Gastrocnemius medialis (tissue), 4 donors: ENCODE results near the gene SRSF9. TPM values are rescaled to one million over a fixed set of nuclear protein-coding genes. Genes with fewer than 3 reads are reported as not detected.

Experiments used
- ATAC-seq, 2 donors: fragments of 150-250 bp; one replicate each; pipeline ENCODE4 v1.9.1; 2016
- DNase-seq, 2 donors: peaks; one replicate each; pipeline ENCODE4 v3.0.0-alpha.2; 2019
- H3K27ac ChIP-seq, 4 donors: fragments of 200-600 bp; sonication (generic); 1 replicate in 1 of 4; 2 replicates in 3 of 4; pipeline ENCODE4 v1.5.1; 2016 to 2018; ENCODE audit warnings: mild to moderate bottlenecking in 2 of 4, moderate library complexity in 1 of 4
- H3K27me3 ChIP-seq, 3 donors: fragments of 200-600 bp; sonication (generic) in 2 of 3; 1 replicate in 1 of 3; 2 replicates in 2 of 3; pipeline versions ENCODE4 v1.5.1 to v1.6.0; 2016 to 2019; ENCODE audit warnings: mild to moderate bottlenecking in 1 of 3, moderate library complexity in 1 of 3
- H3K36me3 ChIP-seq, 2 donors: fragments of 200-600 bp; sonication (generic) in 1 of 2; one replicate each; pipeline ENCODE4 v1.5.1; 2017 to 2018
- H3K4me1 ChIP-seq, 2 donors: fragments of 200-600 bp; sonication (generic) in 1 of 2; one replicate each; pipeline ENCODE4 v1.5.1; 2016 to 2017; ENCODE audit warnings: mild to moderate bottlenecking in 2 of 2
- H3K4me3 ChIP-seq, 4 donors: fragments of 200-600 bp; sonication (generic) in 3 of 4; 1 replicate in 1 of 4; 2 replicates in 3 of 4; pipeline ENCODE4 v1.5.1; 2016 to 2019; ENCODE audit warnings: mild to moderate bottlenecking in 2 of 4
- H3K9me3 ChIP-seq, 3 donors: fragments of 200-600 bp; sonication (generic) in 2 of 3; 1 replicate in 1 of 3; 2 replicates in 2 of 3; pipeline ENCODE4 v1.5.1; 2016 to 2019
- POLR2A ChIP-seq, 2 donors: fragments of 450-650 bp; IDR thresholded peaks; one replicate each; pipeline ENCODE4 v1.6.1; 2017; ENCODE audit warnings: antibody characterized with exemption in 2 of 2, mild to moderate bottlenecking in 2 of 2, moderate library complexity in 2 of 2
- in situ Hi-C, 4 donors: fragments of 200-750 bp; cut with MboI; loops; one replicate each; pipeline versions ENCODE4 v1.15.0 to v1.8.0; 2017; ENCODE audit warnings: low sequenced_read_pairs in 4 of 4
- intact Hi-C: fragments of 100-400 bp; cut with DNase I; formaldehyde crosslinking; loops from one replicate; pipeline ENCODE4 v1.15.1; 2023; ENCODE audit warnings: low total_unique reads
- total RNA-seq, 4 donors: library from RNA; depleted of rRNA; stranded (reverse); fragments of >200 nt; gene quantifications; one replicate each; pipeline versions ENCODE4 v1.1.0 to v1.2.3, GENCODE V29; 2016
- TF ChIP-seq, protein P1 (sequence below), 5 experiments: fragments of 450-650 bp in 3 of 5; fragments of 200-600 bp in 2 of 5; sonication (generic) in 2 of 5; IDR thresholded peaks in 4 of 5; conservative IDR thresholded peaks in 1 of 5; 1 replicate in 4 of 5; 2 replicates in 1 of 5; pipeline ENCODE4 v1.5.1; 2016 to 2019; ENCODE audit warnings: antibody characterized with exemption in 5 of 5, mild to moderate bottlenecking in 3 of 5, moderate library complexity in 3 of 5

The SRSF9 gene
- total RNA-seq, 4 donors from 2014 or later = 13.5 to 18.6 (median 16.0) TPM

DNA sequence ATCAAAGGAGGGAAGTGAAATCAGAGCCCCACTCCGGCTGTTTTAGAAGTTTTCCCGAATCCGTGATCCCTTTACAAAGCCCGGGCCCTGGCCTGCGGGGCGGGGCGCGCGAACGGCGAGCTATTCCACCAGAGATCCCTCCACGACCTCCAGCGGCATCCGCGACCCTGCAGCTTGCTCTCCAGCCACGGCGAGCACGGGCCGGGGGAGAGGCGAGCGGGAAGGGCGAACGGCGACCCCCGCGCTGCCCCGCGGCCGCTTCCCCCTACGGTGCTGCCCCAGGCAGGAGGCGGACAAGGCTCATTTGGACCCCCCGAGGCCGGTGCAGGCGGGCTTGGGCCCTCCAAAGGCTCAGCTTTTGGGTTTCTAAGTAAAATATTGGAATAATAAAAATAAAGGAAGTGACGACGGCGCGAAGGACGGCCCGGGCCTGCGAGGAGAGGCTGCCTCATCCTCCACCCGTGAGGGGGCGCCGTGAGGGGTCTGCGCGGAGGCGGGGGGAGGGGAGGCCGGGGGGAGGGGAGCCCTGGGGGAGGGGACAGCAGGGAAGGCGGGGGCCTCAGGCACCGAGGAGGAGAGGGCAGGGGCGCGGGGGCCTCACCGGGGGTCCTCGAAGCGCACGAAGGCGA is 613 bp downstream of the SRSF9 start:
- peaks cover 15 to 32% of the 10 kb centered on the region in 2 donors for H3K4me1 ChIP-seq
- in situ Hi-C loops (no loop called here), intact Hi-C loops (loop anchor here (1.0 to 2.0 kb wide), 3 partner anchors 22 to 30 kb away; partner anchors contain the start of genes COX6A1, DYNLL1, GATC and TRIAP1)
- no peak for DNase-seq
- peak overlapping the region; percentile 82 to 99 (median 90) for H3K4me3 ChIP-seq
- peak overlapping the region; percentile 87 to 93 (median 90) for H3K27ac ChIP-seq
- ATAC-seq = peak; percentile 25 to 35
- H3K9me3 ChIP-seq = no peaks in the 10 kb centered on the region
- no peaks in the 10 kb centered on the region for H3K27me3 ChIP-seq
- no peak for TF ChIP-seq POLR2A (IDR thresholded peaks at IDR 0.05)
- TF ChIP-seq, protein P1, sequence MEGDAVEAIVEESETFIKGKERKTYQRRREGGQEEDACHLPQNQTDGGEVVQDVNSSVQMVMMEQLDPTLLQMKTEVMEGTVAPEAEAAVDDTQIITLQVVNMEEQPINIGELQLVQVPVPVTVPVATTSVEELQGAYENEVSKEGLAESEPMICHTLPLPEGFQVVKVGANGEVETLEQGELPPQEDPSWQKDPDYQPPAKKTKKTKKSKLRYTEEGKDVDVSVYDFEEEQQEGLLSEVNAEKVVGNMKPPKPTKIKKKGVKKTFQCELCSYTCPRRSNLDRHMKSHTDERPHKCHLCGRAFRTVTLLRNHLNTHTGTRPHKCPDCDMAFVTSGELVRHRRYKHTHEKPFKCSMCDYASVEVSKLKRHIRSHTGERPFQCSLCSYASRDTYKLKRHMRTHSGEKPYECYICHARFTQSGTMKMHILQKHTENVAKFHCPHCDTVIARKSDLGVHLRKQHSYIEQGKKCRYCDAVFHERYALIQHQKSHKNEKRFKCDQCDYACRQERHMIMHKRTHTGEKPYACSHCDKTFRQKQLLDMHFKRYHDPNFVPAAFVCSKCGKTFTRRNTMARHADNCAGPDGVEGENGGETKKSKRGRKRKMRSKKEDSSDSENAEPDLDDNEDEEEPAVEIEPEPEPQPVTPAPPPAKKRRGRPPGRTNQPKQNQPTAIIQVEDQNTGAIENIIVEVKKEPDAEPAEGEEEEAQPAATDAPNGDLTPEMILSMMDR (IDR thresholded peaks at IDR 0.05 in 4 of 5, conservative IDR thresholded peaks at IDR 0.05 in 1 of 5) = no peak
- peaks cover 0 to 19% of the 10 kb centered on the region in 2 donors for H3K36me3 ChIP-seq

DNA sequence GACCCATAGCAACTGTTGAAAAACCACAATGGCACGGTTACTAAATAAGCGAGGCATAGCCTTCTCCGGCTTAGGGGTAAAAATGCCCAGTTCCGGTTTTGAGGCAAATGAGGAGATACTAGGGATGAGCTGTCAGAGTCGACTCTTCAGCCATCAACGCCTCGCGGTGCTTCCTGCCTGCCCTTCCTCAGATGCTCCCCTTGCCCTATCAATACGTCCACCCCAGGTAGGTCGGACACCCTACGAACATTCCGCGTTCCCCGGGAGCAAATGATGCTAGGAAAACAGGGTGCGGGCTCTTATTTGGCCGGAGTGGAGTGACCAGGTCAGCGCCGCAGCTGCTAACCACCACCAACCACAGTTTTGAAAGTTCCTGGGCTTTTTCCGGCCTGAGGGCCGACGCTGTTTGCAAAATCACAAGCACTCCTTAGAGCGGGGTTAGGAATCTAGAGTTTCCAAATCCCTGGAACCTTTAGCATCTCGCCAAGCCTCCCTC is 1.2 kb downstream of the SRSF9 start:
- intact Hi-C loops (loop anchor here (2.0 kb wide), 2 partner anchors 22 to 30 kb away; partner anchors contain the start of genes COX6A1, GATC and TRIAP1), in situ Hi-C loops (no loop called here)
- peak in 1 of 2 donors; percentile 30 for DNase-seq
- peak in 1 of 2 donors; percentile 25 for ATAC-seq
- peaks cover 15 to 32% of the 10 kb centered on the region in 2 donors for H3K4me1 ChIP-seq
- H3K4me3 ChIP-seq = peak overlapping the region; percentile 82 to 99 (median 90)
- no peaks in the 10 kb centered on the region for H3K9me3 ChIP-seq
- TF ChIP-seq, protein P1 (IDR thresholded peaks at IDR 0.05 in 4 of 5, conservative IDR thresholded peaks at IDR 0.05 in 1 of 5) = no peak
- TF ChIP-seq POLR2A (IDR thresholded peaks at IDR 0.05) = no peak
- peak overlapping the region; percentile 87 to 93 (median 90) for H3K27ac ChIP-seq
- peaks cover 0 to 24% of the 10 kb centered on the region in 2 donors for H3K36me3 ChIP-seq
- no peaks in the 10 kb centered on the region for H3K27me3 ChIP-seq

DNA sequence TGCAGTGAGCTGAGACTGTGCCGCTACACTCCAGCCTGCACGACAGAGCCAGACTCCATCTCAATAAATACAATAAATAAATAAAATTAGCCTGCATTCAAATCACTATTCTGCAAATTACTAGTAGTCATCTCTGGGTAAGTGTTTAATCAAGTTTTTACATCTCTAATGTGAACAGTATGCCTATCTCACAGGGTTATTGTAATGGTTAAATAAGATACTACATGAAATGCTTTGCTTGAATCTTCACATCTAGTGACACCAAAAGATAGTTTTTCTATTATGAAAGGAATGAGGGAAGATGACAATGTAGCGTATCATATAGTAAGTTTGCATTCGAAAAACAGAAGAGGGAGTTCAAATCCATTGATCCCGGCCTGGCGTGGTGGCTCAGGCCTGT is 2.1 kb downstream of the SRSF9 start:
- H3K4me3 ChIP-seq = no peak overlapping the region
- TF ChIP-seq, protein P1 (IDR thresholded peaks at IDR 0.05 in 4 of 5, conservative IDR thresholded peaks at IDR 0.05 in 1 of 5) = no peak
- no peak for TF ChIP-seq POLR2A (IDR thresholded peaks at IDR 0.05)
- in situ Hi-C loops (no loop called here), intact Hi-C loops (no loop called here)
- DNase-seq (no peak), ATAC-seq (no peak)
- peaks cover 15 to 32% of the 10 kb centered on the region in 2 donors for H3K4me1 ChIP-seq
- no peaks in the 10 kb centered on the region for H3K27me3 ChIP-seq
- H3K9me3 ChIP-seq = no peaks in the 10 kb centered on the region
- peak overlapping the region in 1 of 4 donors; percentile 11 for H3K27ac ChIP-seq
- peaks cover 0 to 34% of the 10 kb centered on the region in 2 donors for H3K36me3 ChIP-seq

DNA sequence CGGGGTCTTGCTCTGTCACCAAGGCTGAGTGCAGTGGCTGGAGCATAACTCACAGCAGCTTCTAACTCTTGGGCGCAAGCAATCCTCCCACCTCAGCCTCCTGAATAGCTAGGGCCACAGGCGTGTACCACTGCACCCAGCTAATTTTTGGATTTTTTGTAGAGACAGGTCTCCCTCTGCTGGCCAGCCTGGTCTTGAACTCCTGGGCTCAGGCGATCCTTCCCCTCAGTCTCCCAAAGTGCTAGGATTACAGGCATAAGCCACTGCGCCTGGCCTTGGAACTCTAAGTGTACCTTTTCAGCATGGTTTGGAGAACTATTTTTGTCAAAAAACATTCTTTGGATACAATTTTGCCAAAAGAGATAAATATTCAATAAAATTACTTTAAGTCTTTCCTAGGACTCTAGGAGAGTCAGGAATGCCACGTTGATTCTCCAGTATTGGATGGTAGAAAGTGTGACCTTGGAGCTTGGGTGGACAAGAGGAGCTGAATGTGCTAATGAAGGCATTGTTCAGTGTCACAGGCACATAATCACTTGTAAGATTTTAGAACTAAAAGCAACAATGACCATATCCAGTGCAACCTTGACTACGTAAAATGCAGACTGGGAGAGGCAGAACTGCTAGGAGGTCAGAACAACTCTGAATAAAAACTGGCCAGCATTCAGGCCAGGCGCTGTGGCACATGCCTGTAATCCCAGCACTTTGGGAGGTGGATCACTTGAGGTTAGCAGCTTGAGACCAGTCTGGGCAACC is 2.8 kb downstream of the SRSF9 start:
- TF ChIP-seq, protein P1 (IDR thresholded peaks at IDR 0.05 in 4 of 5, conservative IDR thresholded peaks at IDR 0.05 in 1 of 5) = peak in 2 of 5 experiments; percentile 23 to 41
- TF ChIP-seq POLR2A (IDR thresholded peaks at IDR 0.05) = no peak
- Histone ChIP-seq H3K4me3 (no peak overlapping the region), H3K9me3 (no peaks in the 10 kb centered on the region), H3K4me1 (peaks cover 15 to 25% of the 10 kb centered on the region in 2 donors), H3K36me3 (peaks cover 0 to 41% of the 10 kb centered on the region in 2 donors), H3K27me3 (no peaks in the 10 kb centered on the region), H3K27ac (peak overlapping the region in 1 of 4 donors; percentile 11)
- intact Hi-C loops = no loop called here
- in situ Hi-C loops = no loop called here
- DNase-seq (peak in 1 of 2 donors; percentile 22), ATAC-seq (no peak)
